ENCODE data around the gene DENND11. TPM values are rescaled to one million over a fixed set of nuclear protein-coding genes. Genes with fewer than 3 reads are reported as not detected.

DENND11 gene
- 1.6 and 1.7 TPM in 2 replicates for total RNA-seq (2014; rRNA removed; shearing (Covaris generic); ENCODE audit: low replicate concordance)

- peak; percentile 40 for DNase-seq (ENCODE audit: low read depth)
- in situ Hi-C loops (cut with HindIII; ENCODE audit: low pct_unique_long_range_greater_than_20kb, low sequenced_read_pairs) = no loop called here
These were observed at the start of gene DENND11 for GRCh38 chr7:141702047-141702567. Gene DENND11 (minus strand): TSS chr7:141702166. CDS start chr7:141702153, 13 bp downstream.

GRCh38 chr7:141748396-141748795, 46.4 kb upstream of the DENND11 start:
- peak; percentile 7 for DNase-seq (ENCODE audit: low read depth)

GRCh38 chr7:141744131-141744530, 42.2 kb upstream of the DENND11 start:
- in situ Hi-C loops (cut with HindIII; ENCODE audit: low pct_unique_long_range_greater_than_20kb, low sequenced_read_pairs) = no loop called here
- no peak for DNase-seq (ENCODE audit: low read depth)

More at GRCh38 chr7:141748396-141748795, 46.4 kb upstream of the DENND11 start:
- in situ Hi-C loops (cut with HindIII; ENCODE audit: low pct_unique_long_range_greater_than_20kb, low sequenced_read_pairs) = no loop called here

GRCh38 chr7:141742229-141742628, 40.3 kb upstream of the DENND11 start:
- no peak for DNase-seq (ENCODE audit: low read depth)
- in situ Hi-C loops (cut with HindIII; ENCODE audit: low pct_unique_long_range_greater_than_20kb, low sequenced_read_pairs) = no loop called here

- in situ Hi-C loops (cut with HindIII; ENCODE audit: low pct_unique_long_range_greater_than_20kb, low sequenced_read_pairs) = no loop called here
These were observed 37.3 kb upstream of the DENND11 start for GRCh38 chr7:141739250-141739649.

GRCh38 chr7:141738592-141739013, 36.6 kb upstream of the DENND11 start:
- in situ Hi-C loops (cut with HindIII; ENCODE audit: low pct_unique_long_range_greater_than_20kb, low sequenced_read_pairs) = no loop called here
- no peak for DNase-seq (ENCODE audit: low read depth)

More at GRCh38 chr7:141739250-141739649, 37.3 kb upstream of the DENND11 start:
- DNase-seq (ENCODE audit: low read depth) = no peak

- in situ Hi-C loops (cut with HindIII; ENCODE audit: low pct_unique_long_range_greater_than_20kb, low sequenced_read_pairs) = no loop called here
- peak; percentile 96 for DNase-seq (ENCODE audit: low read depth)
These were observed 36.0 kb upstream of the DENND11 start, which contains the start of gene SSBP1 for GRCh38 chr7:141737836-141738591. Gene SSBP1 (plus strand): TSS chr7:141738358. CDS start chr7:141739167, 809 bp downstream.

- DNase-seq (ENCODE audit: low read depth) = peak; percentile 6
- in situ Hi-C loops (cut with HindIII; ENCODE audit: low pct_unique_long_range_greater_than_20kb, low sequenced_read_pairs) = no loop called here
These were observed 35.3 kb upstream of the DENND11 start for GRCh38 chr7:141737118-141737835.

GRCh38 chr7:141731476-141732149, 29.6 kb upstream of the DENND11 start:
- no peak for DNase-seq (ENCODE audit: low read depth)
- in situ Hi-C loops (cut with HindIII; ENCODE audit: low pct_unique_long_range_greater_than_20kb, low sequenced_read_pairs) = no loop called here

GRCh38 chr7:141729020-141729419, 27.1 kb upstream of the DENND11 start:
- DNase-seq (ENCODE audit: low read depth) = no peak
- in situ Hi-C loops (cut with HindIII; ENCODE audit: low pct_unique_long_range_greater_than_20kb, low sequenced_read_pairs) = no loop called here

GRCh38 chr7:141722529-141722928, 20.6 kb upstream of the DENND11 start:
- in situ Hi-C loops (cut with HindIII; ENCODE audit: low pct_unique_long_range_greater_than_20kb, low sequenced_read_pairs) = no loop called here
- no peak for DNase-seq (ENCODE audit: low read depth)

- in situ Hi-C loops (cut with HindIII; ENCODE audit: low pct_unique_long_range_greater_than_20kb, low sequenced_read_pairs) = no loop called here
- DNase-seq (ENCODE audit: low read depth) = no peak
These were observed 15.5 kb upstream of the DENND11 start for GRCh38 chr7:141717450-141717849.

GRCh38 chr7:141715794-141716689, 14.1 kb upstream of the DENND11 start:
- DNase-seq (ENCODE audit: low read depth) = no peak

GRCh38 chr7:141715018-141715417, 13.1 kb upstream of the DENND11 start:
- in situ Hi-C loops (cut with HindIII; ENCODE audit: low pct_unique_long_range_greater_than_20kb, low sequenced_read_pairs) = no loop called here

More at GRCh38 chr7:141715794-141716689, 14.1 kb upstream of the DENND11 start:
- in situ Hi-C loops (cut with HindIII; ENCODE audit: low pct_unique_long_range_greater_than_20kb, low sequenced_read_pairs) = no loop called here

GRCh38 chr7:141714571-141714970, 12.6 kb upstream of the DENND11 start:
- in situ Hi-C loops (cut with HindIII; ENCODE audit: low pct_unique_long_range_greater_than_20kb, low sequenced_read_pairs) = no loop called here
- no peak for DNase-seq (ENCODE audit: low read depth)

More at GRCh38 chr7:141715018-141715417, 13.1 kb upstream of the DENND11 start:
- DNase-seq (ENCODE audit: low read depth) = no peak

GRCh38 chr7:141713890-141714289, 11.9 kb upstream of the DENND11 start:
- no peak for DNase-seq (ENCODE audit: low read depth)
- in situ Hi-C loops (cut with HindIII; ENCODE audit: low pct_unique_long_range_greater_than_20kb, low sequenced_read_pairs) = no loop called here

GRCh38 chr7:141712603-141713255, 10.8 kb upstream of the DENND11 start:
- no peak for DNase-seq (ENCODE audit: low read depth)
- in situ Hi-C loops (cut with HindIII; ENCODE audit: low pct_unique_long_range_greater_than_20kb, low sequenced_read_pairs) = no loop called here

Data from Caki2 (cell line).